MM.1S (cell line): ENCODE results near the gene CA12.

Source experiments
- EZH2 ChIP-seq: fragments of 300-600 bp; sonication (generic); optimal IDR thresholded peaks from 2 replicates; pipeline ENCODE3; 2017; ENCODE audit warnings: low read depth, mild to moderate bottlenecking, antibody characterized with exemption, low read length, mixed read lengths
- TF ChIP-seq, protein P1 (sequence below): fragments of 300-600 bp; sonication (generic); IDR thresholded peaks from 2 replicates; pipeline ENCODE4 v1.5.1; 2016; ENCODE audit warnings: antibody characterized with exemption, low read length, mixed read lengths

DNA sequence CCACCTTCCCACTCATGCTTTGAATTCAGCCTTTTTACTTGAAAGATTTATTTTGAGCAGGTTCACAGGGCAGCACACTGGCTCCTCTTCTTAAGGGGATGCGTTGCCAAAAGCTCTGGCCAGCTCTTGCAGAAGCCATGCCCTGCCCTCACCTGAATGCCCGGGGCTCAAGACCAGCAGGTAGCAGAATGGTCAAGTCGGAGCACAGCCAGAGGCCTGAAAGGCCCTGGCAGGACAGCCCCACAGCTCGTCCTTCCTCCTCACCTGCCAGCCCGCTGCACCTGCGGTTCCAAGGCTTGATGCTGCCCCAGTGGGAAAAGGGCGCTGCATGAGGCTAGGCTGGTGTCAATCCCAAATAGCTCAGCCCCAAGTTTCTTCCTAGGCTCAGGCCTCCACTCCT lies 13.1 kb downstream of the CA12 start:
- no peak for TF ChIP-seq EZH2
- TF ChIP-seq, protein P1, sequence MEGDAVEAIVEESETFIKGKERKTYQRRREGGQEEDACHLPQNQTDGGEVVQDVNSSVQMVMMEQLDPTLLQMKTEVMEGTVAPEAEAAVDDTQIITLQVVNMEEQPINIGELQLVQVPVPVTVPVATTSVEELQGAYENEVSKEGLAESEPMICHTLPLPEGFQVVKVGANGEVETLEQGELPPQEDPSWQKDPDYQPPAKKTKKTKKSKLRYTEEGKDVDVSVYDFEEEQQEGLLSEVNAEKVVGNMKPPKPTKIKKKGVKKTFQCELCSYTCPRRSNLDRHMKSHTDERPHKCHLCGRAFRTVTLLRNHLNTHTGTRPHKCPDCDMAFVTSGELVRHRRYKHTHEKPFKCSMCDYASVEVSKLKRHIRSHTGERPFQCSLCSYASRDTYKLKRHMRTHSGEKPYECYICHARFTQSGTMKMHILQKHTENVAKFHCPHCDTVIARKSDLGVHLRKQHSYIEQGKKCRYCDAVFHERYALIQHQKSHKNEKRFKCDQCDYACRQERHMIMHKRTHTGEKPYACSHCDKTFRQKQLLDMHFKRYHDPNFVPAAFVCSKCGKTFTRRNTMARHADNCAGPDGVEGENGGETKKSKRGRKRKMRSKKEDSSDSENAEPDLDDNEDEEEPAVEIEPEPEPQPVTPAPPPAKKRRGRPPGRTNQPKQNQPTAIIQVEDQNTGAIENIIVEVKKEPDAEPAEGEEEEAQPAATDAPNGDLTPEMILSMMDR = no peak
